RPMI7951 (cell line): ENCODE measurements around the gene FNDC3A. TPM values are rescaled to one million over a fixed set of nuclear protein-coding genes. Genes with fewer than 3 reads are reported as not detected.

Experiments used
- DNase-seq: peaks from one replicate; pipeline ENCODE4 v3.0.0-alpha.2; 2012; ENCODE audit warnings: low read depth
- total RNA-seq: library from RNA; depleted of rRNA; stranded (reverse); fragments of >200 nt; shearing (Covaris generic); gene quantifications from 2 replicates; pipeline ENCODE4 v1.2.3, GENCODE V29; 2014; rRNA removed

The FNDC3A gene
- total RNA-seq, result 29.5 and 40.0 TPM in 2 replicates

- peak; percentile 81 for DNase-seq
Observed at GRCh38 chr13:48975856-48976575, at the start of gene FNDC3A. FNDC3A (plus strand) TSS chr13:48975912; CDS start chr13:49006191, 30,279 bp downstream.

GRCh38 chr13:48928757-48929430 is 46.8 kb upstream of the FNDC3A start:
- no peak for DNase-seq

- DNase-seq, result no peak
Observed at GRCh38 chr13:48930918-48931317, 44.8 kb upstream of the FNDC3A start.

GRCh38 chr13:48938308-48938943 is 37.3 kb upstream of the FNDC3A start:
- DNase-seq, result no peak

GRCh38 chr13:48939728-48940127 is 36.0 kb upstream of the FNDC3A start:
- no peak for DNase-seq

- DNase-seq, result peak; percentile 50
Observed at GRCh38 chr13:48942131-48942530, 33.6 kb upstream of the FNDC3A start.

GRCh38 chr13:48944221-48944620 is 31.5 kb upstream of the FNDC3A start:
- no peak for DNase-seq

- no peak for DNase-seq
Observed at GRCh38 chr13:48945626-48946025, 30.1 kb upstream of the FNDC3A start.

- no peak for DNase-seq
Observed at GRCh38 chr13:48946163-48946562, 29.5 kb upstream of the FNDC3A start.

GRCh38 chr13:48949566-48950500 is 25.9 kb upstream of the FNDC3A start:
- DNase-seq, result no peak

GRCh38 chr13:48950501-48950875 is 25.2 kb upstream of the FNDC3A start:
- peak; percentile 8 for DNase-seq

GRCh38 chr13:48954081-48954480 is 21.6 kb upstream of the FNDC3A start:
- DNase-seq, result peak; percentile 18

- DNase-seq, result no peak
Observed at GRCh38 chr13:48955536-48955935, 20.2 kb upstream of the FNDC3A start.

GRCh38 chr13:48961379-48961778 is 14.3 kb upstream of the FNDC3A start:
- DNase-seq, result no peak

GRCh38 chr13:48962281-48962680 is 13.4 kb upstream of the FNDC3A start:
- DNase-seq, result no peak

GRCh38 chr13:48965736-48966135 is 10.0 kb upstream of the FNDC3A start:
- no peak for DNase-seq

GRCh38 chr13:48969685-48970084 is 6.0 kb upstream of the FNDC3A start:
- no peak for DNase-seq

- DNase-seq, result no peak
Observed at GRCh38 chr13:48973845-48974431, 1.8 kb upstream of the FNDC3A start.

- peak; percentile 62 for DNase-seq
Observed at GRCh38 chr13:48975101-48975855, 434 bp upstream of the FNDC3A start.

GRCh38 chr13:48976576-48977285 is 1.0 kb downstream of the FNDC3A start:
- no peak for DNase-seq
